ENCODE measurements around the gene NIFK.
"Not testable (repeated sequence)": the region's sequence is repeated elsewhere in the genome, so short reads cannot be mapped to it uniquely, and the experiment has no call there.

Gene NIFK

GRCh38 chr2:121735518-121736074, 1.1 kb downstream of the NIFK start:
- Histone ChIP-seq H3K9me3 (ENCODE audit: insufficient read depth, low read depth, low read length) (no peaks in the 10 kb centered on the region), H4K20me1 (ENCODE audit: insufficient read depth, low read length, poor library complexity, severe bottlenecking) (peaks cover 28% of the 10 kb centered on the region), H3K4me2 (ENCODE audit: low read depth, low read length, poor library complexity, severe bottlenecking) (peak overlapping the region; percentile 79), H3K9me2 (replicated peaks; ENCODE audit: low read depth, low read length) (no peaks in the 10 kb centered on the region), H3K36me3 (ENCODE audit: insufficient read depth, low read length) (peaks cover 23% of the 10 kb centered on the region), H3F3A (ENCODE audit: low read depth) (no peaks in the 10 kb centered on the region), H2AFZ (ENCODE audit: low read length) (no peak overlapping the region), H3K27me3 (ENCODE audit: insufficient read depth, low read length, poor library complexity, severe bottlenecking) (no peaks in the 10 kb centered on the region), H3K4me3 (ENCODE audit: low read length, poor library complexity, severe bottlenecking) (peak overlapping the region; percentile 89), H3K9ac (ENCODE audit: low read depth, low read length, poor library complexity, severe bottlenecking) (peak overlapping the region; percentile 84), H3K4me1 (ENCODE audit: insufficient read depth, low read length, poor library complexity, severe bottlenecking) (peaks cover 20% of the 10 kb centered on the region), H3K79me2 (ENCODE audit: insufficient read depth, low read length) (peaks cover 54% of the 10 kb centered on the region)
- no peak for TF ChIP-seq EZH2phosphoT487 (IDR thresholded peaks at IDR 0.05; ENCODE audit: borderline replicate concordance)
- TF ChIP-seq CTCF (conservative IDR thresholded peaks at IDR 0.05; ENCODE audit: low read length) = peak; percentile 43

GRCh38 chr2:121734544-121734943, 2.1 kb downstream of the NIFK start:
- Histone ChIP-seq H3K4me2 (ENCODE audit: low read depth, low read length, poor library complexity, severe bottlenecking) (peak overlapping the region; percentile 79), H4K20me1 (ENCODE audit: insufficient read depth, low read length, poor library complexity, severe bottlenecking) (peaks cover 28% of the 10 kb centered on the region), H3K9ac (ENCODE audit: low read depth, low read length, poor library complexity, severe bottlenecking) (peak overlapping the region; percentile 84), H3K4me3 (ENCODE audit: low read length, poor library complexity, severe bottlenecking) (peak overlapping the region; percentile 89), H3K4me1 (ENCODE audit: insufficient read depth, low read length, poor library complexity, severe bottlenecking) (peaks cover 20% of the 10 kb centered on the region), H3K36me3 (ENCODE audit: insufficient read depth, low read length) (peaks cover 29% of the 10 kb centered on the region), H3K79me2 (ENCODE audit: insufficient read depth, low read length) (peaks cover 54% of the 10 kb centered on the region)
- H3K9me3 ChIP-seq (ENCODE audit: insufficient read depth, low read depth, low read length); H3K27me3 ChIP-seq (ENCODE audit: insufficient read depth, low read length, poor library complexity, severe bottlenecking); H3K9me2 ChIP-seq (replicated peaks; ENCODE audit: low read depth, low read length); H3F3A ChIP-seq (ENCODE audit: low read depth); H2AFZ ChIP-seq (ENCODE audit: low read length): not testable (repeated sequence)

DNA sequence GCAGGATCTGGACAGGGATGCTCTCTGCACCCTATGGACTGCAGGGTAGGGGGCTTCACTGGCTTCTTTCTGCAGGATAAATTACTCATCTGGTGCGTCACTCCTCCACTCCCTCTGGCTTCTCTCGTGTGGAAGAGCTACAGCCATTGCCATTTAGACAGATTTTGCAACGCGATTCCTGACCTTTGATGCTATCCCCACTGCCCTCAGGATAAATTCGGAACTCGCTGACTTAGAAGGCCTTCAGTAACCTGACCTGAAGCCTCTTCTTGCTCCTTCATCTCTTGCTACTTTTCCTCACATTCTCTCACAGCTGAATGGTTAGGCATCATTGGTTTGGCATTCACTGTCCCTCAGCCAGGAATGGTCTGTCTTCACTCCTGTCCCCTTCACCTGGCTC, 5.3 kb downstream of the NIFK start:
- Histone ChIP-seq H3K9me2 (replicated peaks; ENCODE audit: low read depth, low read length) (no peaks in the 10 kb centered on the region), H3F3A (ENCODE audit: low read depth) (no peaks in the 10 kb centered on the region), H3K4me3 (ENCODE audit: low read length, poor library complexity, severe bottlenecking) (no peak overlapping the region), H2AFZ (ENCODE audit: low read length) (no peak overlapping the region), H3K9ac (ENCODE audit: low read depth, low read length, poor library complexity, severe bottlenecking) (no peak overlapping the region), H4K20me1 (ENCODE audit: insufficient read depth, low read length, poor library complexity, severe bottlenecking) (peaks cover 27% of the 10 kb centered on the region), H3K27me3 (ENCODE audit: insufficient read depth, low read length, poor library complexity, severe bottlenecking) (no peaks in the 10 kb centered on the region), H3K4me1 (ENCODE audit: insufficient read depth, low read length, poor library complexity, severe bottlenecking) (peaks cover 15% of the 10 kb centered on the region), H3K4me2 (ENCODE audit: low read depth, low read length, poor library complexity, severe bottlenecking) (no peak overlapping the region), H3K79me2 (ENCODE audit: insufficient read depth, low read length) (peaks cover 52% of the 10 kb centered on the region), H3K9me3 (ENCODE audit: insufficient read depth, low read depth, low read length) (no peaks in the 10 kb centered on the region), H3K36me3 (ENCODE audit: insufficient read depth, low read length) (peaks cover 57% of the 10 kb centered on the region)
- TF ChIP-seq CTCF (conservative IDR thresholded peaks at IDR 0.05; ENCODE audit: low read length) = no peak
- TF ChIP-seq EZH2phosphoT487 (IDR thresholded peaks at IDR 0.05; ENCODE audit: borderline replicate concordance) = no peak

DNA sequence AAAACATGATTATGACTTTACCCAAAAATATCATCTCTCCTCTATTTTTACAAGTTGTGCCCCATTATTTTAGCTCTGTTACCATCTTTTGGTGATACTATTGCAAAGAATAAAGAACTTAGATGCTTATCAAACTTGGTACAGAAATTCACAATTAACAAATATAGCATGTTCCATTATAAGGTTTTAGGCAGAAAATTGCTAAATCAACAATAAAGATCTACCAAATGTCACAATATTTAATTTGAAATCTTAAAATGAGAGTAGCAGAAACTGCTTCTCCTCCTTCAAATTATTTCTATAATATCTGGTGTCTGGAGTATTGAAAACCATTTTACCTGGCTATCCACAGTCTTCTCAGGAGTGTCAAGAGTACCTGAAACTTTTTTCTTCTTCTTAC, 8.7 kb downstream of the NIFK start:
- Histone ChIP-seq H4K20me1 (ENCODE audit: insufficient read depth, low read length, poor library complexity, severe bottlenecking) (peaks cover 3% of the 10 kb centered on the region), H3K36me3 (ENCODE audit: insufficient read depth, low read length) (peaks cover 51% of the 10 kb centered on the region)
- TF ChIP-seq EZH2phosphoT487 (IDR thresholded peaks at IDR 0.05; ENCODE audit: borderline replicate concordance) (no peak), CTCF (conservative IDR thresholded peaks at IDR 0.05; ENCODE audit: low read length) (no peak)

More for the DNA sequence above, 8.7 kb downstream of the NIFK start:
- H3K4me3 ChIP-seq (ENCODE audit: low read length, poor library complexity, severe bottlenecking) = no peak overlapping the region
- no peaks in the 10 kb centered on the region for H3F3A ChIP-seq (ENCODE audit: low read depth)
- H3K79me2 ChIP-seq (ENCODE audit: insufficient read depth, low read length) = peaks cover 18% of the 10 kb centered on the region; the same call in 1 of the 2 replicates
- no peak overlapping the region for H3K4me2 ChIP-seq (ENCODE audit: low read depth, low read length, poor library complexity, severe bottlenecking)
- no peaks in the 10 kb centered on the region for H3K9me3 ChIP-seq (ENCODE audit: insufficient read depth, low read depth, low read length)
- H2AFZ ChIP-seq (ENCODE audit: low read length) = no peak overlapping the region
- H3K9ac ChIP-seq (ENCODE audit: low read depth, low read length, poor library complexity, severe bottlenecking) = no peak overlapping the region
- H3K4me1 ChIP-seq (ENCODE audit: insufficient read depth, low read length, poor library complexity, severe bottlenecking) = peaks cover 5% of the 10 kb centered on the region
- H3K27me3 ChIP-seq (ENCODE audit: insufficient read depth, low read length, poor library complexity, severe bottlenecking) = no peaks in the 10 kb centered on the region
- no peaks in the 10 kb centered on the region for H3K9me2 ChIP-seq (replicated peaks; ENCODE audit: low read depth, low read length)
